ENCODE data around the gene FJX1. TPM values are rescaled to one million over a fixed set of nuclear protein-coding genes. Genes with fewer than 3 reads are reported as not detected.

The FJX1 gene
- total RNA-seq, 1 experiment from 2014 or later, result 8.3 TPM

DNA sequence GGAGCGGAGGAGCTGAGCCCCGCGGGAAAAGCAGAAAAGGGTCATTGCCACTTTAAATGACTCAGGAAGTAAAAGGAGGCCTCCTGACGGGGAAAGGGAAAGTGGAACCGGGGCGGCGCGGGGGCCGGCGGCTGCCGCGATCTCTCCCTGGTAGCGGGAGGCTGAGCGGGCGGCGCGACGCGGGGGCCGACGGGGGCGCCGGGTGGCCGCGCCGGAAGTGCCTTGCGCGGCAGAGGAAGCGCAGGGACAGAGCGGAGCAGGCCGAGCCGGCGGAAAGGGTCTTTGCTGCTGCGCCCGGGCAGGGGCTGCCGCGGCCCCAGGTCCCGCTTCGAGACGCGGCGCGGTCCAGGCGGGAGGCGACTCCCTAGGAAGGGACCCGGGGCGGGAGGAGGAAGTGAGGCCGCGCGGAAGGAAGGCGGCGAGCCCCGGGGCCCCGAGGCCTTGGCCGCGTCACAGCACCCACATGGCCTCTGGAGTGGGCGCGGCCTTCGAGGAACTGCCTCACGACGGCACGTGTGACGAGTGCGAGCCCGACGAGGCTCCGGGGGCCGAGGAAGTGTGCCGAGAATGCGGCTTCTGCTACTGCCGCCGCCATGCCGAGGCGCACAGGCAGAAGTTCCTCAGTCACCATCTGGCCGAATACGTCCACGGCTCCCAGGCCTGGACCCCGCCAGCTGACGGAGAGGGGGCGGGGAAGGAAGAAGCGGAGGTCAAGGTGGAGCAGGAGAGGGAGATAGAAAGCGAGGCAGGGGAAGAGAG lies 44.6 kb downstream of the FJX1 start, which contains the start of gene TRIM44 (continued):
- TF ChIP-seq, protein P1, sequence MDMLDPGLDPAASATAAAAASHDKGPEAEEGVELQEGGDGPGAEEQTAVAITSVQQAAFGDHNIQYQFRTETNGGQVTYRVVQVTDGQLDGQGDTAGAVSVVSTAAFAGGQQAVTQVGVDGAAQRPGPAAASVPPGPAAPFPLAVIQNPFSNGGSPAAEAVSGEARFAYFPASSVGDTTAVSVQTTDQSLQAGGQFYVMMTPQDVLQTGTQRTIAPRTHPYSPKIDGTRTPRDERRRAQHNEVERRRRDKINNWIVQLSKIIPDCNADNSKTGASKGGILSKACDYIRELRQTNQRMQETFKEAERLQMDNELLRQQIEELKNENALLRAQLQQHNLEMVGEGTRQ (CRISPR knock-in tag; IDR thresholded peaks at IDR 0.05), result peak; percentile 65
- TF ChIP-seq CREB1 (CRISPR knock-in tag; IDR thresholded peaks at IDR 0.05) (peak; percentile 99), SMAD4 (CRISPR knock-in tag; IDR thresholded peaks at IDR 0.05) (peak; percentile 99), NFE2L1 (CRISPR knock-in tag; IDR thresholded peaks at IDR 0.05) (peak; percentile 99), ZNF416 (CRISPR knock-in tag; IDR thresholded peaks at IDR 0.05) (no peak), SMAD3 (CRISPR knock-in tag; IDR thresholded peaks at IDR 0.05; ENCODE audit: borderline replicate concordance) (peak; percentile 99), FOXP1 (CRISPR knock-in tag; IDR thresholded peaks at IDR 0.05; ENCODE audit: borderline replicate concordance) (peak; percentile 100), ESRRA (CRISPR knock-in tag; IDR thresholded peaks at IDR 0.05; ENCODE audit: borderline replicate concordance) (peak; percentile 99), CBFB (CRISPR knock-in tag; IDR thresholded peaks at IDR 0.05; ENCODE audit: low read depth) (peak; percentile 90), ATF1 (CRISPR knock-in tag; IDR thresholded peaks at IDR 0.05) (peak; percentile 99), NR3C1 (CRISPR knock-in tag; conservative IDR thresholded peaks at IDR 0.05; ENCODE audit: low read depth) (peak; percentile 95), ZNF219 (CRISPR knock-in tag; IDR thresholded peaks at IDR 0.05; ENCODE audit: borderline replicate concordance) (peak; percentile 99), ZNF232 (CRISPR knock-in tag; IDR thresholded peaks at IDR 0.05) (peak; percentile 99), ZNF671 (CRISPR knock-in tag; IDR thresholded peaks at IDR 0.05) (no peak), TCF7 (CRISPR knock-in tag; IDR thresholded peaks at IDR 0.05; ENCODE audit: low read depth) (peak; percentile 99), FOXJ3 (CRISPR knock-in tag; IDR thresholded peaks at IDR 0.05; ENCODE audit: borderline replicate concordance) (peak; percentile 99), ZNF263 (CRISPR knock-in tag; IDR thresholded peaks at IDR 0.05; ENCODE audit: low read depth) (peak; percentile 85), TP53 (CRISPR knock-in tag; IDR thresholded peaks at IDR 0.05) (peak; percentile 100), RELA (CRISPR knock-in tag; IDR thresholded peaks at IDR 0.05; ENCODE audit: borderline replicate concordance) (peak; percentile 99), OVOL2 (CRISPR knock-in tag; IDR thresholded peaks at IDR 0.05; ENCODE audit: borderline replicate concordance) (no peak), NR2C2 (CRISPR knock-in tag; IDR thresholded peaks at IDR 0.05) (peak; percentile 92), GTF2I (CRISPR knock-in tag; conservative IDR thresholded peaks at IDR 0.05) (no peak)
- TF ChIP-seq, protein P2, sequence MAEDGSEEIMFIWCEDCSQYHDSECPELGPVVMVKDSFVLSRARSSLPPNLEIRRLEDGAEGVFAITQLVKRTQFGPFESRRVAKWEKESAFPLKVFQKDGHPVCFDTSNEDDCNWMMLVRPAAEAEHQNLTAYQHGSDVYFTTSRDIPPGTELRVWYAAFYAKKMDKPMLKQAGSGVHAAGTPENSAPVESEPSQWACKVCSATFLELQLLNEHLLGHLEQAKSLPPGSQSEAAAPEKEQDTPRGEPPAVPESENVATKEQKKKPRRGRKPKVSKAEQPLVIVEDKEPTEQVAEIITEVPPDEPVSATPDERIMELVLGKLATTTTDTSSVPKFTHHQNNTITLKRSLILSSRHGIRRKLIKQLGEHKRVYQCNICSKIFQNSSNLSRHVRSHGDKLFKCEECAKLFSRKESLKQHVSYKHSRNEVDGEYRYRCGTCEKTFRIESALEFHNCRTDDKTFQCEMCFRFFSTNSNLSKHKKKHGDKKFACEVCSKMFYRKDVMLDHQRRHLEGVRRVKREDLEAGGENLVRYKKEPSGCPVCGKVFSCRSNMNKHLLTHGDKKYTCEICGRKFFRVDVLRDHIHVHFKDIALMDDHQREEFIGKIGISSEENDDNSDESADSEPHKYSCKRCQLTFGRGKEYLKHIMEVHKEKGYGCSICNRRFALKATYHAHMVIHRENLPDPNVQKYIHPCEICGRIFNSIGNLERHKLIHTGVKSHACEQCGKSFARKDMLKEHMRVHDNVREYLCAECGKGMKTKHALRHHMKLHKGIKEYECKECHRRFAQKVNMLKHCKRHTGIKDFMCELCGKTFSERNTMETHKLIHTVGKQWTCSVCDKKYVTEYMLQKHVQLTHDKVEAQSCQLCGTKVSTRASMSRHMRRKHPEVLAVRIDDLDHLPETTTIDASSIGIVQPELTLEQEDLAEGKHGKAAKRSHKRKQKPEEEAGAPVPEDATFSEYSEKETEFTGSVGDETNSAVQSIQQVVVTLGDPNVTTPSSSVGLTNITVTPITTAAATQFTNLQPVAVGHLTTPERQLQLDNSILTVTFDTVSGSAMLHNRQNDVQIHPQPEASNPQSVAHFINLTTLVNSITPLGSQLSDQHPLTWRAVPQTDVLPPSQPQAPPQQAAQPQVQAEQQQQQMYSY (CRISPR knock-in tag; IDR thresholded peaks at IDR 0.05), result peak; percentile 85
- TF ChIP-seq, protein P3, sequence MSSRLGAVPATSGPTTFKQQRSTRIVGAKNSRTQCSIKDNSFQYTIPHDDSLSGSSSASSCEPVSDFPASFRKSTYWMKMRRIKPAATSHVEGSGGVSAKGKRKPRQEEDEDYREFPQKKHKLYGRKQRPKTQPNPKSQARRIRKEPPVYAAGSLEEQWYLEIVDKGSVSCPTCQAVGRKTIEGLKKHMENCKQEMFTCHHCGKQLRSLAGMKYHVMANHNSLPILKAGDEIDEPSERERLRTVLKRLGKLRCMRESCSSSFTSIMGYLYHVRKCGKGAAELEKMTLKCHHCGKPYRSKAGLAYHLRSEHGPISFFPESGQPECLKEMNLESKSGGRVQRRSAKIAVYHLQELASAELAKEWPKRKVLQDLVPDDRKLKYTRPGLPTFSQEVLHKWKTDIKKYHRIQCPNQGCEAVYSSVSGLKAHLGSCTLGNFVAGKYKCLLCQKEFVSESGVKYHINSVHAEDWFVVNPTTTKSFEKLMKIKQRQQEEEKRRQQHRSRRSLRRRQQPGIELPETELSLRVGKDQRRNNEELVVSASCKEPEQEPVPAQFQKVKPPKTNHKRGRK (CRISPR knock-in tag; IDR thresholded peaks at IDR 0.05; ENCODE audit: borderline replicate concordance), result no peak; the same call in none of the 2 replicates
- TF ChIP-seq, protein P4, sequence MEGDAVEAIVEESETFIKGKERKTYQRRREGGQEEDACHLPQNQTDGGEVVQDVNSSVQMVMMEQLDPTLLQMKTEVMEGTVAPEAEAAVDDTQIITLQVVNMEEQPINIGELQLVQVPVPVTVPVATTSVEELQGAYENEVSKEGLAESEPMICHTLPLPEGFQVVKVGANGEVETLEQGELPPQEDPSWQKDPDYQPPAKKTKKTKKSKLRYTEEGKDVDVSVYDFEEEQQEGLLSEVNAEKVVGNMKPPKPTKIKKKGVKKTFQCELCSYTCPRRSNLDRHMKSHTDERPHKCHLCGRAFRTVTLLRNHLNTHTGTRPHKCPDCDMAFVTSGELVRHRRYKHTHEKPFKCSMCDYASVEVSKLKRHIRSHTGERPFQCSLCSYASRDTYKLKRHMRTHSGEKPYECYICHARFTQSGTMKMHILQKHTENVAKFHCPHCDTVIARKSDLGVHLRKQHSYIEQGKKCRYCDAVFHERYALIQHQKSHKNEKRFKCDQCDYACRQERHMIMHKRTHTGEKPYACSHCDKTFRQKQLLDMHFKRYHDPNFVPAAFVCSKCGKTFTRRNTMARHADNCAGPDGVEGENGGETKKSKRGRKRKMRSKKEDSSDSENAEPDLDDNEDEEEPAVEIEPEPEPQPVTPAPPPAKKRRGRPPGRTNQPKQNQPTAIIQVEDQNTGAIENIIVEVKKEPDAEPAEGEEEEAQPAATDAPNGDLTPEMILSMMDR (IDR thresholded peaks at IDR 0.05), result no peak
- TF ChIP-seq, protein P5, sequence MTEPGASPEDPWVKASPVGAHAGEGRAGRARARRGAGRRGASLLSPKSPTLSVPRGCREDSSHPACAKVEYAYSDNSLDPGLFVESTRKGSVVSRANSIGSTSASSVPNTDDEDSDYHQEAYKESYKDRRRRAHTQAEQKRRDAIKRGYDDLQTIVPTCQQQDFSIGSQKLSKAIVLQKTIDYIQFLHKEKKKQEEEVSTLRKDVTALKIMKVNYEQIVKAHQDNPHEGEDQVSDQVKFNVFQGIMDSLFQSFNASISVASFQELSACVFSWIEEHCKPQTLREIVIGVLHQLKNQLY (CRISPR knock-in tag; IDR thresholded peaks at IDR 0.05), result peak; percentile 93; the same call in 1 of the 2 replicates
- TF ChIP-seq, protein P6, sequence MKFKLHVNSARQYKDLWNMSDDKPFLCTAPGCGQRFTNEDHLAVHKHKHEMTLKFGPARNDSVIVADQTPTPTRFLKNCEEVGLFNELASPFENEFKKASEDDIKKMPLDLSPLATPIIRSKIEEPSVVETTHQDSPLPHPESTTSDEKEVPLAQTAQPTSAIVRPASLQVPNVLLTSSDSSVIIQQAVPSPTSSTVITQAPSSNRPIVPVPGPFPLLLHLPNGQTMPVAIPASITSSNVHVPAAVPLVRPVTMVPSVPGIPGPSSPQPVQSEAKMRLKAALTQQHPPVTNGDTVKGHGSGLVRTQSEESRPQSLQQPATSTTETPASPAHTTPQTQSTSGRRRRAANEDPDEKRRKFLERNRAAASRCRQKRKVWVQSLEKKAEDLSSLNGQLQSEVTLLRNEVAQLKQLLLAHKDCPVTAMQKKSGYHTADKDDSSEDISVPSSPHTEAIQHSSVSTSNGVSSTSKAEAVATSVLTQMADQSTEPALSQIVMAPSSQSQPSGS (CRISPR knock-in tag; IDR thresholded peaks at IDR 0.05; ENCODE audit: borderline replicate concordance, low read depth), result peak; percentile 98
- TF ChIP-seq, protein P7, sequence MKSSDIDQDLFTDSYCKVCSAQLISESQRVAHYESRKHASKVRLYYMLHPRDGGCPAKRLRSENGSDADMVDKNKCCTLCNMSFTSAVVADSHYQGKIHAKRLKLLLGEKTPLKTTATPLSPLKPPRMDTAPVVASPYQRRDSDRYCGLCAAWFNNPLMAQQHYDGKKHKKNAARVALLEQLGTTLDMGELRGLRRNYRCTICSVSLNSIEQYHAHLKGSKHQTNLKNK (CRISPR knock-in tag; IDR thresholded peaks at IDR 0.05), result no peak
